ENCODE results near the gene LTK.

LTK gene

DNA sequence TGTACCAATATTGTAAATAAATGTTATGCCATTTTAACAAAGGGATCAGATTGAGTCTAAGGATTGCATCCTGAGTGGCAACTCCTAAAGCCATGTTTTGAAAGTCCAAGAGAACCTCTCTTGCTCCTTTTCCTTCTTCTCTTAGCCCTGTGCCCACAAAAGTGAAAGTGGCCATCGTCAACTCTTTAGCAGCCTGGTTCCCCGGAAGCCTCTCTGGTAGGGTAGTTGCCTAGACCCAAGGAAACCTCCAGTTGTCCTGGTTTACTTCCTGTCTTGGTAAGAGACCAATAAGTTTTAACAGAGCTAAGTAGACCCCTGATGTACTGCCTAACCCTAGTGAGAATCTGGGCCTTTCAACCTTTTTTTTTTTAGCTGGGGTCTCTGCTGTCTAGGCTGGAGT, 30.1 kb downstream of the LTK start:
- no peak overlapping the region for H3K4me2 ChIP-seq (ENCODE audit: low read length)
- no peaks in the 10 kb centered on the region for H3K4me1 ChIP-seq (ENCODE audit: control insufficient read depth, low read length)
- H3K27ac ChIP-seq (ENCODE audit: low read depth, low read length): no peak overlapping the region

DNA sequence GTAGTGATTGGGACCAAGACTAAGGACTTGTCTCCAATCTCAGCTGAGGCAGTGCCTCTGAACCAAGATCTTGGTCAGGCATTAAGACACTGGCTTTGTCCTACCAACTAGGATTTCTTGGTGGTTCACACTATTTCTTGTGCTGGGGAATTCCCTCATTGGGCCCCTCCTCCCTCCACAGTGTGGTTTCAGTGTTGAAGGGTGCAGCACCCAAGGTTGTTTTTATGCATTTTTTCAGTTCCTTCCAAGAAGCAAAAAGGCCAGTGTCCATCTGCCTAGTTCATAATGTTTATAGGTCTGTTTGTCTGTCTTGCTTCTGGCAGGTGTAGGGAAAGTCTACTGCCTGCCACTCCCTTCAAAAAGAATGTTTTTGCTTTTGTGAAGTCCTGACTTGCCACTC, 30.5 kb downstream of the LTK start:
- Histone ChIP-seq H3K4me2 (ENCODE audit: low read length) (no peak overlapping the region), H3K4me3 (ENCODE audit: low read length) (no peak overlapping the region), H3K36me3 (ENCODE audit: control insufficient read depth, low read length) (peaks cover 36% of the 10 kb centered on the region), H3K79me2 (ENCODE audit: control insufficient read depth, low read length) (no peaks in the 10 kb centered on the region), H4K20me1 (ENCODE audit: control insufficient read depth, insufficient read depth, low read depth, low read length) (no peaks in the 10 kb centered on the region), H3K4me1 (ENCODE audit: control insufficient read depth, low read length) (no peaks in the 10 kb centered on the region), H3K9me2 (replicated peaks; ENCODE audit: control insufficient read depth, low read length) (no peaks in the 10 kb centered on the region), H3K27me3 (ENCODE audit: control insufficient read depth, low read length) (no peaks in the 10 kb centered on the region), H3K27ac (ENCODE audit: low read depth, low read length) (no peak overlapping the region), H3F3A (ENCODE audit: control insufficient read depth, insufficient read depth) (no peaks in the 10 kb centered on the region), H3K9me3 (ENCODE audit: control insufficient read depth, insufficient read depth, low read length) (no peaks in the 10 kb centered on the region)
- TF ChIP-seq, protein P1, sequence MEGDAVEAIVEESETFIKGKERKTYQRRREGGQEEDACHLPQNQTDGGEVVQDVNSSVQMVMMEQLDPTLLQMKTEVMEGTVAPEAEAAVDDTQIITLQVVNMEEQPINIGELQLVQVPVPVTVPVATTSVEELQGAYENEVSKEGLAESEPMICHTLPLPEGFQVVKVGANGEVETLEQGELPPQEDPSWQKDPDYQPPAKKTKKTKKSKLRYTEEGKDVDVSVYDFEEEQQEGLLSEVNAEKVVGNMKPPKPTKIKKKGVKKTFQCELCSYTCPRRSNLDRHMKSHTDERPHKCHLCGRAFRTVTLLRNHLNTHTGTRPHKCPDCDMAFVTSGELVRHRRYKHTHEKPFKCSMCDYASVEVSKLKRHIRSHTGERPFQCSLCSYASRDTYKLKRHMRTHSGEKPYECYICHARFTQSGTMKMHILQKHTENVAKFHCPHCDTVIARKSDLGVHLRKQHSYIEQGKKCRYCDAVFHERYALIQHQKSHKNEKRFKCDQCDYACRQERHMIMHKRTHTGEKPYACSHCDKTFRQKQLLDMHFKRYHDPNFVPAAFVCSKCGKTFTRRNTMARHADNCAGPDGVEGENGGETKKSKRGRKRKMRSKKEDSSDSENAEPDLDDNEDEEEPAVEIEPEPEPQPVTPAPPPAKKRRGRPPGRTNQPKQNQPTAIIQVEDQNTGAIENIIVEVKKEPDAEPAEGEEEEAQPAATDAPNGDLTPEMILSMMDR (IDR thresholded peaks at IDR 0.05; ENCODE audit: low read depth, low read length, poor library complexity, severe bottlenecking): no peak
- no peak for TF ChIP-seq EZH2phosphoT487 (IDR thresholded peaks at IDR 0.05; ENCODE audit: borderline replicate concordance, low read length)

More for the DNA sequence above, 30.1 kb downstream of the LTK start:
- Histone ChIP-seq H3K27me3 (ENCODE audit: control insufficient read depth, low read length) (no peaks in the 10 kb centered on the region), H3K4me3 (ENCODE audit: low read length) (no peak overlapping the region), H3K9me2 (replicated peaks; ENCODE audit: control insufficient read depth, low read length) (no peaks in the 10 kb centered on the region), H3K36me3 (ENCODE audit: control insufficient read depth, low read length) (peaks cover 34% of the 10 kb centered on the region), H3F3A (ENCODE audit: control insufficient read depth, insufficient read depth) (no peaks in the 10 kb centered on the region), H3K79me2 (ENCODE audit: control insufficient read depth, low read length) (no peaks in the 10 kb centered on the region), H3K9me3 (ENCODE audit: control insufficient read depth, insufficient read depth, low read length) (no peaks in the 10 kb centered on the region), H4K20me1 (ENCODE audit: control insufficient read depth, insufficient read depth, low read depth, low read length) (no peaks in the 10 kb centered on the region)
- TF ChIP-seq, protein P1 (IDR thresholded peaks at IDR 0.05; ENCODE audit: low read depth, low read length, poor library complexity, severe bottlenecking): no peak
- TF ChIP-seq EZH2phosphoT487 (IDR thresholded peaks at IDR 0.05; ENCODE audit: borderline replicate concordance, low read length): no peak

DNA sequence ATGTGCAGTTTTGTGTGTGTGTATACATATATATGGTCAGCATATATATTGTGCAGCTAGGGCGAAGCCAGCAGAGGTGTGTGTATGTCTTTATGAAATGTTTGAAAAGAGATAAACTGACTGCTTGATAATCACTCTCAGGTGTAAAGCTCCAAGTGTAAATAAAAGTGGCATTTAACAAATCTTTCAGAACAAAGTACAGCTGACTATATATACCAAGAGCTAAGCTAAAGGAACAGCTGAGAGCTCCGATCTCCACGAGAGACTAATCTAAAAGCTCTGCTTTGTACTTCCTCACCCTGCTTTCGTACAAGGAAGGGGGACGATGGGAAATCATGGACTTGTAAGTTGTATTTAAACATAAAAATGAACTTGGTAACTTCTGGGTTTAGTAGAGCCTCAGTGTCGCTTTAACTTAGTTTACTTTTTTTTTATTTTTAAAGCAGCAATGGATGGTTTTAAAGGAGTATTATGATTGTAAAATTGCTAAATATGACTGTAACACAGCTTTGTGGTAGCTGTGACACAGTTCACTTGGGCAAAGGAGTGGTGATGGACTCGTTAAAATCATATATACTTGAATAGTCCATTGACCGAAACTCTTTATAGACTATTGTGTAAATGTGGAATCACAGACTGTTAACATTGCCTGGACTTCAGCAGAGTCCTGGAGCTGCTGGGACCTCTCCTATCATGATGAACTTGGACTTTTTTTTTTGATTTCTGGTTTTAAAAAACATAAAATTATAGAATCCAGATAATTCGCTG, 31.3 kb downstream of the LTK start:
- H3K27ac ChIP-seq (ENCODE audit: low read depth, low read length): no peak overlapping the region
- H3K4me1 ChIP-seq (ENCODE audit: control insufficient read depth, low read length): no peaks in the 10 kb centered on the region
- no peaks in the 10 kb centered on the region for H4K20me1 ChIP-seq (ENCODE audit: control insufficient read depth, insufficient read depth, low read depth, low read length)
- H3K27me3 ChIP-seq (ENCODE audit: control insufficient read depth, low read length): no peaks in the 10 kb centered on the region
- no peak overlapping the region for H3K4me2 ChIP-seq (ENCODE audit: low read length)
- no peak for TF ChIP-seq EZH2phosphoT487 (IDR thresholded peaks at IDR 0.05; ENCODE audit: borderline replicate concordance, low read length)
- TF ChIP-seq, protein P1 (IDR thresholded peaks at IDR 0.05; ENCODE audit: low read depth, low read length, poor library complexity, severe bottlenecking): no peak
- H3K4me3 ChIP-seq (ENCODE audit: low read length): no peak overlapping the region
- no peaks in the 10 kb centered on the region for H3K79me2 ChIP-seq (ENCODE audit: control insufficient read depth, low read length)
- peaks cover 41% of the 10 kb centered on the region for H3K36me3 ChIP-seq (ENCODE audit: control insufficient read depth, low read length)
- no peaks in the 10 kb centered on the region for H3K9me2 ChIP-seq (replicated peaks; ENCODE audit: control insufficient read depth, low read length)
- no peaks in the 10 kb centered on the region for H3F3A ChIP-seq (ENCODE audit: control insufficient read depth, insufficient read depth)
- H3K9me3 ChIP-seq (ENCODE audit: control insufficient read depth, insufficient read depth, low read length): no peaks in the 10 kb centered on the region
